GM21367 (cell line): ENCODE data around the gene DUSP9.

Experiments
- ATAC-seq: cut with Tn5 transposase; IDR thresholded peaks from one replicate; pipeline ENCODE4 v1.9.1; 2021; ENCODE audit not compliant: unreplicated experiment

The DUSP9 gene

DNA sequence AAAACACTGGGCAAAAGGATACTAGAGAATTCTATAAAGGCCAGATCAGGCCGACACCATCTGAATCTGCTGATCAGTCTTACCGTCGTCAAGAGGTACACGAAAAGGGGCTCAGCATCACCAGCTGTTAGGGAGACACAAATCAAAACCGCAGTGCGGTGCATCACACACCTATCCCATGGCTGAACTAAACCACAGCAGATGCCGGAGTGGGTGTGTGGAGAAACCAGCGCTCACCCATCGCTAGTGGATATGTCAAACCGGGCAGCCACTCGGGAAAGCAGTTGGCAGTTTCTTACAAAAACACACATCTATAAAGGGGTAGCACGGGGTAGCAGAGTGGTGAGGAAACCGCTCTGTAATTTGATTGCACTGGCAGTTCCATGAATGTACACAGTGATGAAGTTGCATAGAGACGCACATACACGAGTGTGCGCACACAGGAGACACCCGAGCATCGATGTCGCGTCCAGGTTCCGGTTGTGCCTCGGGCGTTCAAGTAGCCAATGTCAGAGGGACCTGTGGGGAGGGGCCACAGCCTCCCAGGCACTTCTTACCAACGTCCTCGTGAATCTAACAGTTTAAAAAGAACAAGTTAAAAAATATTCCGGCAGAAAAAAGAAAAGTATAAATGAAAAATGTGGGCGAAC is 24.9 kb upstream of the DUSP9 start:
- no peak for ATAC-seq

DNA sequence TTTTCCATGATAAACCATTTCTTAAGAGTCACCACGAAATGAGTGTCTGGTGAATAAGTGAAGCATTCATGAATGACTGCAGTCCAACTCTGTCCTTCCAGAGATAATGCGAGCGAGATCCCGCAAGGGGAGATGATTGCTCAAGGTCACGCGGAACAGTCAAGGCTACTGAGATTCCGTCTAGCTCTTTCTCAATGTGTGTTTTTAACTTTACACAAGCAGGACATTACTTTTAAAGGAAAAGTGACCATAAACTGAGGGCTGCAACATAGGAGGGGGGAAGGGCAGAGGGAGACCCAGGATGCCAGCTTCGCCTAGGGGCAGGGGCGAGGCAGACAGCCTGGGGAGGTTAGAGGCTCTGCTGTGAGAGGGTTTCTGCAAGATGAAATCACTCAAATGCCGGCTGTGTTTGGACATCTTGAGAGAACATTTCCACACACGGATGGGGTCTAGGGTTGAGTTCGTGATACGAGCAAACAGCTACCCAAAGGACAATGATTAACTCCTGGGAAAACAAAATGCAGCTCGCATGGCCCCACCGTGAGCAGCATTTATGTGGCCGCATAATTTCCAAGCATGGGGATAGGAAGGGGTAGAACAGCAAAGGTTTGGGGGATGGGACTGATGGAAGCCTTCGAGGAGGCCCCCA is 24.2 kb upstream of the DUSP9 start:
- no peak for ATAC-seq

- no peak for ATAC-seq
Measured at GRCh38 chrX:153623310-153624029, 23.5 kb upstream of the DUSP9 start.

DNA sequence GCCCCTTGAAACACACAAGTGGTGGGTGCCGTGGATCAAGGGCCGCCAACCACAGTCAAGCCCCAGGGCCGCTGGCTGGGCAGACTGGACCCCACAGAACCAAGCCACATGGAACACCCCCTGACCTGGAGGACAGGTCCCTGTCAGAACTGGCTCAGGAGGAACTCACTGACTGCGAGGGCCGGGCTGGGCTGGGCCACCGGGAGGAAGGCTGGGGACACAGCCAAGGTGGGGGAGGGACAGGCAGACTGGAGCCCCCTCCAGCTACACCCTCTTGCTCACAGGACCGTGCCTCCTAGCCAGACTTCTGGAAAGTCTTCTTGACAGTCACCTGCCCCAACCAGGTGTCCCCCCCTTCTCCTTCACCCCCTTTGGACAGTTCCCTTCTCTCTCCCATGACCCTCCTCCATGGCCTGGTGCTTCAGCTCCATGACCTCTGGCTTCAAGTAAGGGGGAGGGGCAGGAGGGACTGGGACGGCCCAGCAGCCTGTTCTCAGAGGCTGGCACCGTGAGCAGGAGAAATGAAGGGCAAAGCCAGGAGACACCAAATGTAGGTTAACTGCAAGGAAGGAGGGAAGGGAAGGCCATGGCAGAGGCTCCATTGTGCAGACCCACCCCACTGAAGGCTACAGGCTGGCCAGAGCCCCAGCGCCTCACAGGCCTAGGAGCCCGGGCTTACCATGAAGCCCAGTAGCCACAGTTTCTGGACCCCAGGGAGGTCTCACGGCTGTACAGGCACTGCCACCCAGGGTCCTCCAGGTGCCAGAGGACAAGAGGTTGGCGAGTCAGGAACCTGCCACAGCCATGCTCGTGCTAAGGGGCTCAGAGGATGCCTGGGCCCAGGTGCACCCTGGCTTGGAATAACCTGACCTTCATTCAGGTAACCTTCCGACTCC is 22.6 kb upstream of the DUSP9 start:
- no peak for ATAC-seq

DNA sequence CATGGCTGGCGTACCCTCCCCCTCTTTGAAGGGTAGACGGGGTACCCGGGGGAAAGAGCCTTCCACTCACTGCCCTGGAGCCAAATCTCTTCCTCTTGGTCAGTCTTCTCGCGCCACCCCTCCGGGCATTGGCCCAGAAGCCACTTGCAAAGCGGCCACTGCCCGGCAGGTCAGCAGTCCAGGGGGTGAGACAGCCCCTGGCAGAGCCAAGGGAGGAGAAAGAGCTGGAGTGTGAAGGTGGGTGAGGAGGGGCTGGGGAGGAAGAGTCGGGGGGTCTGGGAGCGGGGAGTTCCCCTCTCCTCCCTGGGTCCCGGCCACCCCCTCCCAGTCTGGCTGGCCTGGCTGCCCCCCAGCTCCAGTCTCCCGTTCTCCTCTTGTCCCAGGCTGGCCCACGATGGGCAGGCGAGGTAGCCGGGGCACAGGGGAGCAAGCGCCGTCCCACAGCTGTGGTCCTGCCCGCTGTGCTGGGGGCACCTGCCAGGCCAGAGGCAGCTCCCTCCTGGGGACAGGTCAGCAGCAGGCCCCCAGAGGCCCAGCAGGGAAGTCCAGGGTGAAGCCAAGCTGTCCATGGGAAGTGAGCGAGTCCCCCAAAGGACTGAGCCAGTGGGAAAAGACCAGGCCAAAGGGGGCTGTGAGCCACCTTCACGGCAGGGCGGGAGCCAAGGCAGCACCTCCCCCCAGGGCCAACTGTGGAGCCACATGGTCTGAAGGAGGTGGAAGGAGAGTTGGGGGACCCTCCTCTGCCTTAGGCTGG is 21.6 kb upstream of the DUSP9 start:
- ATAC-seq, result no peak

GRCh38 chrX:153626025-153626633 is 20.9 kb upstream of the DUSP9 start:
- ATAC-seq, result no peak

GRCh38 chrX:153626863-153627674 is 19.9 kb upstream of the DUSP9 start:
- ATAC-seq, result no peak

DNA sequence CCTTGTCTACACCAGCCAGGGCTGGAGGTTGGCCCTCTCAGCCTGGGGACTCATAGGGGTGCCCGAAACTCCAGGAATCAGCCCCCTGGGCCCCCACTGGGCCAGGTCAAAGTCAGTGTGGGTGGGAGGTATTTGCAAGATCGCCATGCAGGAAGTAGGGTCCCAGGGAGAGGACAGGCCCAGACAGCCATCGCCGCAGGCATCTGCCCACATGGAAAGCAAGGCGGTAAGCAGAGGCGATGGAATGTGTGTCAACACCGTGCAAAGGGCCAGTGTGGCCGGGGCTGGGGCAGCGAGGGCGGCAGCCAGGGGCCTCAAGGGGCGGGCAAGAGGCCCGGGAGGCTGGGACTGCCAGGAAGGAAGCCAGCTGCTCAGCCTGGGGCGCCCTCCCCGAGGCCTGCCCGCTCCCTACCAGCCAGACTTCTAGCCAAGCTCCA is 19.3 kb upstream of the DUSP9 start:
- ATAC-seq, result no peak

DNA sequence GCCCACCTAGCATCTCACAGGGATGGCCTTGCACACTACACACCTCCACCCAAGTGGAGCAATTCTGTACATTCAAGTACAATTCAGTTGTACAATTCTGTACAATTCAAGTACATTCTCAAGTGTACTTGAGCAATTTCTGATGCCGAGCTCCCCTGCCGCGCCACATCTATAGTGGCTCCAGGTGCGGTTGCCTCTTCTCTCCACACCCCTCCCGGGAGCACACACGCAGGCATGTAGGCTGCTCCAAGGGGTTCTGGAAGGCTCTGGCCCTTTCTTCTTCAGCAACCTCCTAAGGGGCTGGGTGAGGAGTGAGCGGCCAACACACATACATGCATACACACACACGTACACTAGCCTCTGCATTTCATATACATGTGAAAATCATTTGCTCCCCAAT is 18.9 kb upstream of the DUSP9 start:
- ATAC-seq, result no peak

- no peak for ATAC-seq
Measured at GRCh38 chrX:153628665-153629064, 18.3 kb upstream of the DUSP9 start.

- no peak for ATAC-seq
Measured at GRCh38 chrX:153631346-153631745, 15.7 kb upstream of the DUSP9 start.

DNA sequence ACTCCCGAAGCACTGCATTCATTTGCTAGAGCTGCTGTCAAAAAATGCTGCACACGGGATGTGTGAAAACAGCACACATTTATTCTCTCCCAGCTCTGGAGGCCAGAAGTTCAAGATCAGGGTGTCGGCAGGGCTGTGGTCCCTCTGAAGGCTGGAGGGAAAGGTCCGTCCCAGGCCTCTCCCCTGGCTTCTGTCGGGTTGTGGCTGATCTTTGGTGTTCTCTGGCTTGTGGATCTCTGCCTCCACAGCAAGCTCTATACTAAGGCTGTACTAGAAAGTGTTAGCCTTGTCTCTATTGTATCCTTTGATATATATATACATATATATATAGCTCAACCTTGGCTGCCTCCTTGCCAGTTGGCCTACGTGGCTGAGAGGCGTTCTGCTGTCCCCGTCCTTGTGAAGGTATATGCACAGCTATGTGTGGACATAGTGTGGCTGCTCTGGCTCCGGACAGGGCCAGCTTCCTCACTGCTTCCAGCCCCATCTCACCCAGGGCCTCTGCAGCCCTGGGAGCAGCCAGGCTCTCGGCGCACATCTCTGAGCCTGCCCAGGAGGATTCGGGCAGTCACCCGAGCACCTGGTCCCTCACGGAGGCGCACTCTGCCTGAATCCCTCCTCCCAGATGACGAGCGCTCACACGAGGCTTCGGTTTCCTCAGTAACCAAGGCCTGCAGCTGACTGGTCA is 15.0 kb upstream of the DUSP9 start:
- no peak for ATAC-seq

- no peak for ATAC-seq
Measured at GRCh38 chrX:153632595-153632946, 14.4 kb upstream of the DUSP9 start.

GRCh38 chrX:153633048-153633447 is 14.0 kb upstream of the DUSP9 start:
- no peak for ATAC-seq

DNA sequence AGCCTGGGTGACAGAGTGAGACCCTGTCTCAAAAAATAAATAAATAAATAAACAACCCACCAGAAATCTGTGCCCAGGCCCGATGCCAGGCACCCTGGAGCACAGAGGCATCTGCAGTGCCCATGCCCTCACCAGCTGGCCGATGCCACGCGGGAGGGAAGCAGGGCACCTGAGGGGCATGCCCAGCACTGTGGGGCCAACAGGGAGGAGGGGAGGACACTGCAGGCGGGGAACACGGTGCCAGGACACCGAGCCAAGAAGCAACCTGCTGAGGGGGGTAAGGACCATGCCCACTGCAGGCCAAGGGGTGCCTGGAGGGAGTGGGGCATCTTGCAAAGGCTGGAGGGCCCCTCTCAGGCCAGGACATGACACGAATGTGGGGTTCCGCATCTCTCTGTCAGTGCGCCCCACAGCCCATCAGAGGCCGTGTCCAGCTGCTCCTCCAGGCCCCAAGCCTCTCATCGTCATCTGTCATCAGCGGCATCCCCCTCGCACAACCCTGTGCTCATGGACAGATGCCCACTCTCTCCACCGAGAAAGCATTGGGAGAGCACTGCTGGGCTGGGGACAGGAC is 13.3 kb upstream of the DUSP9 start:
- no peak for ATAC-seq

- ATAC-seq, result no peak
Measured at GRCh38 chrX:153634236-153634635, 12.8 kb upstream of the DUSP9 start.

DNA sequence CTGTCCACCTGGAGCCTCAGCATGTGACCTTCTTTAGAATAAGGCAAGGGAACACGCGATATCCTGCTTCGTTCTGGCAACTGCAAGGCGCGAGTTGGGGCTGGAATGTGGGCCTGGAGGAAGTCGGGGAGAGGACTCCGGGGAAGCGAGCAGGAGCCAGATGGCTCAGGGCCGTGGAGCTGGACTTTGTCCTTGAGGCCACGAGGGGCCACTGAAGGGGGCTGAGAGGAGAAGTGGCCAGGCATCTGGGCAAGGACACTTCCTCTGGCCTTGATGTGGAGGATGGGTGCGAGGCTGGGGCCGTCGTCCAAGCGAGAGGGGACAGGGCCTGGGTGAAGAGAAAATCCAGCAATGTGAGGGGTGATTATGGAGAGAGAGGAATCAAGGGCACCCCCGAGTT is 12.2 kb upstream of the DUSP9 start:
- ATAC-seq, result no peak

DNA sequence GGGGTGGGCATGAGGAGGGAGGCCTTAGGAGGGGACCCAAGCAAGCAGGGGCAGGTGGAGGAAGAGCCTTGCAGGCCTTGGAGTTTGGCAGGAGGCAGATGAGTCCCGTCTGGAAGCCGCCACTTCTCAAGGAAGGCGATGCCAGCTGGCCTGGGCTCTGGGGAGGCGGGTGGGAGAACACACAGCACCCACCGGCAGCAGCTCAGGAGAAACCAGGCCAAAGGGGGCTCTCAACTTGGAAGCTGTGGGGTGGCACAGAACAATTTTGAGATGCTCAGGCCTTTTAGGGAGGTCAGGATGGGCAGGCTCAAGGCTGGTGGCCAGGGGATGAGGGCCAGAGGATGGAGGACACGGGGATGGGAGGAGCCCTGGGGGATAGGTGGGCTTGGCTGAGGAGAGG is 11.6 kb upstream of the DUSP9 start:
- ATAC-seq, result no peak
